Measurements from ENCODE around the gene COL28A1.

The COL28A1 gene

GRCh38 chr7:7535691-7536090 is at the start of gene COL28A1:
Gene COL28A1 (minus strand): TSS chr7:7535873. CDS start chr7:7532875, 2,998 bp downstream.
- DNase-seq (no peak), ATAC-seq (no peak)

- ATAC-seq, result no peak
- no peak for DNase-seq
These were observed 49.0 kb upstream of the COL28A1 start for GRCh38 chr7:7584653-7585052.

GRCh38 chr7:7583731-7584130 is 48.1 kb upstream of the COL28A1 start:
- ATAC-seq (no peak), DNase-seq (no peak)

DNA sequence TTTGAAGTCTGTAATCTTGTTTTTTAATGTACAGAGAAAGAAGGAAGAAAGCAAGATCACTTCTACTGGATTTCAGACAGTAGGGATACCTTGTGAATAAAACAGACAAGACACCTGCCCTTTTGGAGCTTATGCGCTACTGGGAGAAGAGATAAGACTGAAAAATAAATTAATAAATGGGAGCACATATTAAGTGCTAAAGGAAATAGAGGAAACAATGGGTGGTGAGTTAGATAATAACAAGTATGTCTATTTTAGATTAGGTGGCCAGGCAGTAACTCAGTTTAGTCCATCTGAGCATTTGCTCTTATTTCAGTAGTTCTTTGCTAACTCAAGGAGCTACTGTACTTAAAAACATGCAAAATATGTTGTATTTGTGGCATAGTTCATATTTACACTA is 46.9 kb upstream of the COL28A1 start:
- no peak for ATAC-seq
- no peak for DNase-seq

- ATAC-seq, result no peak
- no peak for DNase-seq
These were observed 46.0 kb upstream of the COL28A1 start for GRCh38 chr7:7581531-7582179.

- no peak for ATAC-seq
- no peak for DNase-seq
These were observed 44.0 kb upstream of the COL28A1 start for GRCh38 chr7:7579638-7580037.

- DNase-seq, result no peak
- no peak for ATAC-seq
These were observed 42.2 kb upstream of the COL28A1 start for GRCh38 chr7:7577888-7578287.

GRCh38 chr7:7576344-7576743 is 40.7 kb upstream of the COL28A1 start:
- no peak for DNase-seq
- ATAC-seq, result no peak

- no peak for ATAC-seq
- no peak for DNase-seq
These were observed 38.0 kb upstream of the COL28A1 start for GRCh38 chr7:7573701-7574100.

DNA sequence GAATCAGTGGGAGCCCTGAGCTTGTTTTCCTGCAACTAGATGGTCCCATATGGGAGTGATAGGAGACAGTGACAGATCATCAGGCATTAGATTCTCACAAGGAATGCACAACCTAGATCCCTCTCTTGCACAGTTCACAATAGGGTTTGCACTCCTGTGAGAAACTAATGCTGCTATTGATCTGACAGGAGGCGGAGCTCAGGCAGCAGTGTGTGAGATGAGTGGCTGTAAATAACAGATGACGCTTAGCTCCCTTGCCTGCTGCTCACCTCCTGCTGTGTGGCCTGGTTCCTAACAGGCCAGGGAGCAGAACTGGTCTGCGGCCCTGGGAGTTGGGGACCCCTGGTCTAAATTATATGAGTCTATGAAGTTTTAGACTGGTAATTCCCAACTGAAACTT is 34.9 kb upstream of the COL28A1 start:
- ATAC-seq (no peak), DNase-seq (no peak)

DNA sequence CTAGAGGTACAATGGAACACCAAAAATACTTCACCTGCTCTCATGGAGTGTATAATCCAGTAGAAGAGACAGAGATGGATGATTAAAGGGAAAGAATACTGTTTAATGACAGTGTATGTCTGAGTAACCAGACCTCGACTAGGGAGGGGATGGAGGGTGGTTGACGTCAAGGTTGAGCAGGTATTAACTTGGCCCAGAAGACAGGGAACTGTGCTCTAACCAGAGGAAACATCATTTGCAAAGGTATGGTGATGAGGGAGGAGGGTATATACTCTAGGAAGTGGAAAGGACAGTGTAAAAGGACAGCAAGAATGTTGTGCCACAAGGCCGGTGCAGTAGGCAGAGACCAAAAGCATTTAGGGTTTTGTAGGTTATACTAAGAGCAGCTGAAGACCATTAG is 33.9 kb upstream of the COL28A1 start:
- no peak for ATAC-seq
- no peak for DNase-seq

DNA sequence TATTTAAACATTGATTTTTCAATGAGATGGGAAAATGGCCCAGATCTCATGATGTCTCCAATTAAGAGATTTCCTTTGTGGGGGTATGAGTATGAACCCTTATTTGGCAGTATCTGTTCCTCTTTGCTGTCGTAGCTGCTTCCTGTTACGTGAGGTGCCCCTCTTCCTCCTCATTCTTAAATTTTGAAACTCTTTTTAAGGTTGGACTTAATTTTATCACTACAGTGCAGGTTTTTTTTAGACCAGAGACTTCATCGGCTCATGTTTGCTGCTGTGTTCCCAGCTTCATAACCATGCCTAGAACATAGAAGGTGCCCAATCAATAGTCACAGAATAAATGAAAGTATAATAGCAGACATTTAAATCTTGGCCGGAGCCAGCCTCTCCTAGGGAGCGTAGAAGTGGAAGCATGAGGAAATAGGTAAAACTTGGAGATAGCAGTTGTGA is 33.4 kb upstream of the COL28A1 start:
- no peak for DNase-seq

DNA sequence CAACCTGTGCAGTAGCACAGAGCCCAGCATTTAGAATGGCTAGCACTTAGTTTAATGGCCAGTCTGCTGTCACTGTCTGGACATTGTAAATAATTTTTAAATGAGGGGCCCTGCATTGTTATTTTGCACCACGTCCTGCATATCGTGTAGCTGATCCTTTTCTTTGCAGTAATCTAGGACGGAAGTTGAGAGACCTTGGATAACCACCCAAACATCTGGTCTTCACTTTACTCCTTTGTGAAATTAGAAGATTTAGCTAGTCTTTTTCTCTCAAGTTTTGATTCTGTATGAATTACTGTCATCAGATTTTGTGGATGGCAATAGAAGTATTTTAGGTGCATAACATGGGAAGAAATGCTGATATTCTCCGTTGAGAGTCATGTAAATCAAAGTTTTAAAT is 32.9 kb upstream of the COL28A1 start:
- DNase-seq, result no peak
- no peak for ATAC-seq

More for the DNA sequence above, 33.4 kb upstream of the COL28A1 start:
- no peak for ATAC-seq

GRCh38 chr7:7567898-7568531 is 32.3 kb upstream of the COL28A1 start:
- ATAC-seq (no peak), DNase-seq (no peak)

- peak; percentile 91 for ATAC-seq
- peak; percentile 87 for DNase-seq
These were observed 31.3 kb upstream of the COL28A1 start, which contains the start of gene MIOS for GRCh38 chr7:7566651-7567611. Gene MIOS (plus strand): TSS chr7:7566884. CDS start chr7:7572476, 5,592 bp downstream.

DNA sequence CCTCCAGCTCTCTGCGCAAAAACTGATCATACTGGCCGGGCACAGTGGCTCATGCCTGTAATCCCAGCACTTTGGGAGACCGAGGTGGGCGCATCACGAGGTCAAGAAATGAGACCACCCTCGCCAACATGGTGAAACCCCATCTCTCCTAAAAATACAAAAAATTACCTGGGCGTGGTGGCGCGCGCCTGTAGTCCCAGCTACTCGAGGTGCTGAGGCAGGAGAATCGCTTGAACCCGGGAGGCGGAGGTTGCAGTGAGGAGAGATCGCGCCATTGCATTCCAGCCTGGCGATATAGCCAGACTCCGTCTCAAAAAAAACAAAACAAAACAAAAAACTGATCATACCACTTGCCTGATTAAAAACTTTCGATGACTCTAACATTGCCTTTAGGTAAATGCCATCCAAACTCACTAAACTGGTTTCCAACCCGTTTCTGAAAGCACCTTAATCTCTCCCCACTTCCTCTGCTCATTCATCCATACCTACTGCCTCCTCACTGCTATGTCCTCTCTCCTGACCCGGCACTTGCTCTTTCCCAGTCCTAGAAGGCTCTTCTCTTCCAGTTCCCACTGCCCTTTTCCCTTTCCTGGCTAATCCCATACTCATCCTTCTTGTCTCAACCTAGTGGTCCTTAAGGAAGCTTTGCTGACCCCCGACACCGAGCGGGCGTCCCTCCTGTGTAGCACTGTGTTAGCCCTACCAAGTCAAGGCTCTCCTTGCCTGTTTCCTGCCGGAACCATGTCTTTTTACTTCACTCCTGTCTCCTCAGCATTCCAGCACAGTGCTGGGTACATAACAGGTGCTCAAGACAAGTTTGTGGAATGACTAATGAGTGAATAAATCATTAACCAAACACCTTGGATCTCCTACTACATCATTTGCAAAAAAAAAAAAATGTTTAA is 30.3 kb upstream of the COL28A1 start:
- DNase-seq (no peak), ATAC-seq (peak; percentile 0)

DNA sequence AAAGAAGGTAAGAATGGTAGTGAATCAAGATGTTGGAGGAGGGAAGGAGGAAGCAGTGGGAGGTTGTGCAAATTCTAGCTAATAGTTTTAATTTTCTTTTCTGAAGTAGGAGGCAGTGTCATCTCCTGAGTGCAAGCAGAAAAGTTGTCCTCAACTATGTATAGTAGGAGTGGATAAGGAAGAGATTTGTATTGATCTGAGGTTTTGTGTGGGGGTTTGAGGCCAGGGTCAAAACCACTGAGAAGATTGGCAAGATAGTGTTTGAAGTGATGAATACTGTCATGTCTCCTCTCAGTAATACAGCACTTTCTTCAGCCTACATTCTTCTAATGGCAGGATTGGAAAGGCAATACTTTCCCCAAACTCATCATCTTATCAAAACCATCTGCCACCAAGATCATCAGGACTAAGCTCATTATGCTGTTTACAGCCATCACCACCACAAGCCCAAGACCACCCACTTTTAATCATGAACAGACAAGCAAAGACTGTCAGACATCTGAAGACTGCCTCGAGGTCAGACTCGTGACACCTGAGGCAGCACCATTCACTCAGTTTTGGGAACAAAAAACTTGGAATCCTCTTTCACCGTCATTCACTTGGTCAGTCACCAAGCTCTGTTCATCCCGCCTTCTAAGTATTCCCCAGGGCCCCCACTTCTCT is 29.5 kb upstream of the COL28A1 start:
- ATAC-seq, result peak; percentile 26
- DNase-seq, result no peak

GRCh38 chr7:7564323-7564780 is 28.7 kb upstream of the COL28A1 start:
- DNase-seq, result no peak
- ATAC-seq, result no peak

GRCh38 chr7:7563813-7564212 is 28.1 kb upstream of the COL28A1 start:
- DNase-seq (no peak), ATAC-seq (no peak)

DNA sequence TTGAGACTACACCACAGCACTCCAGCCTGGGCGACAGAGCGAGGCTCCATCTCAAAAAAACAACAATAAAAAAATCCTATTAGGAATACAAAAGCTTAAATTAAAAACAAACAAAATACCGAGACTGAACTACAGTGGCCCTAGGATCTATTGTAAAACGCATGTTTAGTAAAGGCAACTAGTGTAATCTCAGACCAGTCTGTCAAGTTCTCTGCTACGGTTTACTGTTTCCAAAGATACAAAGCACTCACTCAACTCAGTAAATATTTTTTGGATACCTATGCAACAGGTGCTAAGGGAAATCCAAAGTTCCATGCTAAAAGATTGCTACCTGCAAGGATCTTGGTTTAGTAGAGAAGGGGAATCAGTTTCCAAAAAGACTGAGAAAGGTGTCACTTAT is 27.6 kb upstream of the COL28A1 start:
- ATAC-seq, result no peak
- DNase-seq, result no peak

DNA sequence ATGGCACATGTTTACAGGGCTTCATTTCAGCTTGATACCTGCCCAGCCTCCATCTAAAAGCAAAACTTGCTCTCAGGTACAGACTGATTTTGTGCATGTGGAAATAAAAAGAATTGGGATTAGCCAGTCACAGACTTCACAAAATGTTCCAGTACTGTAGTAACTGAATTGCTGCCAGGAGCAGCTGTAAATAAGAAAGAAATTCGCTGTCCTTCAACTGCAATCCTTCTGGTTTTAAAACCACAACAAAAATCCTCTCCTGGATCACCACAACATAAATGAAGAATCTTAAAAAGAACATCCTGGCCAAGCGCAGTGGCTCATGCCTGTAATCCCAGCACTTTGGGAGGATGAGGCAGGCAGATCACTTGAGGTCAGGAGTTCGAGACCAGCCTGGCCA is 27.1 kb upstream of the COL28A1 start:
- ATAC-seq (no peak), DNase-seq (no peak)
